ENCODE measurements around the gene KIR2DL1.
"Not testable (repeated sequence)": the region's sequence is repeated elsewhere in the genome, so short reads cannot be mapped to it uniquely, and the experiment has no call there.

KIR2DL1 gene

GRCh38 chr19:54771018-54771960, 1.7 kb downstream of the KIR2DL1 start:
- DNase-seq (ENCODE audit: low read depth, low spot score) = not testable (repeated sequence)

DNA sequence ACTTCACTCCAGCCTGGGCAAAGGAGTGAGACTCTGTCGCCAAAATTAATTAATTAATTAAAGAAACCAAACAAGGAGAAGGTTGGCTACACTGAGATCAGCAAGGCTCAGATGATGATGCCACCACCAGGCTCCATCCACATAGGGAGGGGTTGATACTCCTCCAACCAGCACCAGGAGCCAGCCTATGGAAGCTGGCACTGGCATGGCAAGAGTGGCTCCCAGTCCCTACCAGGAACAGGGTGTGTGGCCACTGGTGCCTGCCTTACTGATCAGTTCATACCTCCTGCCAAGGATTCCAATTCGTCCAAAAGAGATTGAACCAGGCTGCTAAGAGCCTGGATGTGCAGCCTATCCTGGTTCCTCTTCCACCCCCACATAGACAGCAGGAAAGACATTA, 3.1 kb downstream of the KIR2DL1 start:
- not testable (repeated sequence) for DNase-seq (ENCODE audit: low read depth, low spot score)

- not testable (repeated sequence) for DNase-seq (ENCODE audit: low read depth, low spot score)
Observed at GRCh38 chr19:54775095-54775815, 5.7 kb downstream of the KIR2DL1 start.

GRCh38 chr19:54775830-54776229, 6.2 kb downstream of the KIR2DL1 start:
- DNase-seq (ENCODE audit: low read depth, low spot score) = not testable (repeated sequence)

DNA sequence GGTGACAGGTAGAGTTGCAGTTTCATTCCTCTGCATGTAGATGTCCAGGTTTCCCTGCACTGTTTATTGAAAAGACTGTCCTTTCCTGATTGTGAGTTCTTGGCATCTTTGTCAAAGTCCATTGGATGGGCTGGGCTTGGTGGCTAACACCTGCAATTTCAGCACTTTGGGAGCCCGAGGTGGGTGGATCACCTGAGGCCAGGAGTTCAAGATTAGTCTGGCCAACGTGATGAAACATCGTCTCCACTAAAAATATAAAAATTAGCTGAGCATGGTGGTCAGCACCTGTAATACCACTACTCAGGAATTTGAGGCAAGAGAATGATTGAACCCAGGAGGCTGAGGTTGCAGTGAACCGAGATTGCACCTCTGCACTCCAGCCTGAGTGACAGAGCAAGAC, 8.3 kb downstream of the KIR2DL1 start:
- DNase-seq (ENCODE audit: low read depth, low spot score) = not testable (repeated sequence)

DNA sequence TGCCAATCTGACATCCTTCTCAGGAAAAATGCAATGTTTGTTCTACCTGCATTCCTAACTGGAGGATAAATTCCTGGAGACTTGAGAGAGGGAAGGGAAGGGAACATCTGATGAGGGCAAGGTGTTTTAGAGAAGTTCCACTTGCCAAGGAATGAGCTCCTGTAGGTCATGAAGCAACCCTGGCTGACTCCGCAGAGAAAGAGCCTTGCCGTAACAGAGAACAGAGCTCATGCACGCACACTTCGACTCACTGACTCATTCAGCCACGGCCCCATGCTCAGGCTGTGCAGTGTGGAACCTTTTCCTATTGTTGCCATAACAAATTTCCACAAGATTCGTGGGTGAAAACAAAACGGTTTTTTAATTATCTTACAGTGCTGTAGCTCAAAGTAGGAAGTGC, 9.3 kb downstream of the KIR2DL1 start:
- not testable (repeated sequence) for DNase-seq (ENCODE audit: low read depth, low spot score)

GRCh38 chr19:54782916-54783315, 13.3 kb downstream of the KIR2DL1 start:
- DNase-seq (ENCODE audit: low read depth, low spot score) = not testable (repeated sequence)

GRCh38 chr19:54786091-54786723, 16.6 kb downstream of the KIR2DL1 start:
- DNase-seq (ENCODE audit: low read depth, low spot score) = not testable (repeated sequence)

GRCh38 chr19:54788154-54788553, 18.6 kb downstream of the KIR2DL1 start:
- DNase-seq (ENCODE audit: low read depth, low spot score) = not testable (repeated sequence)

GRCh38 chr19:54790711-54791110, 21.1 kb downstream of the KIR2DL1 start:
- no peak for DNase-seq (ENCODE audit: low read depth, low spot score)

GRCh38 chr19:54791476-54791875, 21.9 kb downstream of the KIR2DL1 start:
- DNase-seq (ENCODE audit: low read depth, low spot score) = no peak

DNA sequence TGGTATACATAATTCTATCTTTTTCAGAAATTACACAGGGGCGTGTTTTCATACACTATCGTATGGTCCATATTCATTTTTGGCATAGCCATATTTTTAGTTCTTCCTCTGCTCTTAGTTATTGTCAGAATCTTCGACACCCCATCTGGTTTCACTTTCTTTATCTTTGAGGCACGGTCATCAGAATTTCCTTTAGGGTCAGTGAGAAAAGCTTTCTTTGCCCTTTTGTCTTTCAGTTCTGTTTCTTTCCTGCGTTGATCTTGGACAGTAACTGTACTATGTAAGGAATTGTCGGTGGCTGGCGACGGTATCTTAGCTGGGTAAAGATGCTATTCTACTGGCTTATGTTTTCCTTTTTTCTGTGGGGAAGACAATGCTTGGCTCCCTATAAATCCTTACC, 23.2 kb downstream of the KIR2DL1 start:
- no peak for DNase-seq (ENCODE audit: low read depth, low spot score)

DNA sequence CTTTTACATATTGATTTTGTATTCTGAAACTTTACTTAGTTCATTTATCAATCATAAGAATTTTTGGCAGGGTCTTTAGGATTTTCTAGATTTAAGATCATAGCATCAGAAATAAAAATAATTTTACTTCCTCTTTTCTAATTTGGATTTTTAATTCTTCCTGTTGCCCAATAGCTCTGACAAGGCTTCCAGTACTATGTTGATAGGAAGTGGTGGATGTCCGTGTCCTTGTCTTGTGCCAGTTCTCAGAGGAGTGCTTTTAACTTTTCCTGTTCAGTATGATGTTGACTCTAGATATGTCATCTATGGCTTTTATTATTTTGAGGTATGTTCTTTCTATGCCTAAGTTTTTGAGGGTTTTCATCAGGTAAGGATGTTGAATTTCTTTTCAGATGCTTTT, 26.2 kb downstream of the KIR2DL1 start:
- no peak for DNase-seq (ENCODE audit: low read depth, low spot score)

DNA sequence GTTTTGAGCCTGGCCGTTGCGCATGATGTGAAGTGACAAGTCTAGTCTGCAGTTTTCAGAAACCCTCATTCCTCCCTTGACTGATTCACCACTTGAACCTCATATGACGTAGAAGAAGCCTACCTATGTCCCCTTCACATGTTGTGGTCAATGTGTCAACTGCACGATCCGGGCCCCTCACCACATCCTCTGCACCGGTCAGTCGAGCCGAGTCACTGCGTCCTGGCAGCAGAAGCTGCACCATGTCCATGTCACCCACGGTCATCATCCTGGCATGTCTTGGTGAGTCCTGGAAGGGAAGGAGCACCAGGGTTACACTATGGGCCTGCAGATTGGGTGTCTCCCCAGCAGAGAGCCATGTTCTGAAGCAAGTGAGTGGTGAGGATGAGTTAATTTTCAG, 33.8 kb downstream of the KIR2DL1 start, which contains the start of gene KIR2DL4:
Gene KIR2DL4 (plus strand): TSS at position 201 of the 400 bp plus-strand sequence. CDS start 42 bp downstream, at position 243.
- DNase-seq (ENCODE audit: low read depth, low spot score) = no peak

GRCh38 chr19:54804101-54804500, 34.5 kb downstream of the KIR2DL1 start:
- DNase-seq (ENCODE audit: low read depth, low spot score) = no peak

DNA sequence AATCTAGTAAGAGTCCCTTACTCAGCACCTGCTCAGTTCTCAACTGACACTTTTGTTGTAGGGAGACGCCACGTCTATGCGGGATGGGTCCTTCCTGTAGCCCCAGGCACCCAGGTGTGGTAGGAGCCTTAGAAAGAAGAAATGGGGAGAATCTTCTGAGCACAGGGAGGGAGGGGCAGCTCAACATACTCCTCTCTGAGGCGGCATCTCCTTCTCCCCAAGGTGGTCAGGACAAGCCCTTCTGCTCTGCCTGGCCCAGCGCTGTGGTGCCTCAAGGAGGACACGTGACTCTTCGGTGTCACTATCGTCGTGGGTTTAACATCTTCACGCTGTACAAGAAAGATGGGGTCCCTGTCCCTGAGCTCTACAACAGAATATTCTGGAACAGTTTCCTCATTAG, 35.0 kb downstream of the KIR2DL1 start:
- DNase-seq (ENCODE audit: low read depth, low spot score) = no peak

- no peak for DNase-seq (ENCODE audit: low read depth, low spot score)
Observed at GRCh38 chr19:54805665-54806515, 36.3 kb downstream of the KIR2DL1 start.

DNA sequence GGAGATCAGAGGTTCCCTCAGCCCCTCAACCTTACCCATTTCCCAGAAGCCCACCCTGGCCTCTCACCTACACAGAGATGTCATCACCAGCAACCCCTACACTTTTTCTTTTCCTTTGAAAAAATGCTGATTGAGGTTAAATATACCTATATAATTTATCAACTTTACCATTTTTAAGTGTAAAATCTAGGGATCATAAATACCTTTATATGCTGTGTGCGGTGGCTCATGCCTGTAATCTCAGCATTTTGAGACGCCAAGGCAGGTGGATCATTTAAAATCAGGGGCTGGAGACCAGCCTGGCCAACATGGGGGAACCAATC, 36.9 kb downstream of the KIR2DL1 start:
- no peak for DNase-seq (ENCODE audit: low read depth, low spot score)

DNA sequence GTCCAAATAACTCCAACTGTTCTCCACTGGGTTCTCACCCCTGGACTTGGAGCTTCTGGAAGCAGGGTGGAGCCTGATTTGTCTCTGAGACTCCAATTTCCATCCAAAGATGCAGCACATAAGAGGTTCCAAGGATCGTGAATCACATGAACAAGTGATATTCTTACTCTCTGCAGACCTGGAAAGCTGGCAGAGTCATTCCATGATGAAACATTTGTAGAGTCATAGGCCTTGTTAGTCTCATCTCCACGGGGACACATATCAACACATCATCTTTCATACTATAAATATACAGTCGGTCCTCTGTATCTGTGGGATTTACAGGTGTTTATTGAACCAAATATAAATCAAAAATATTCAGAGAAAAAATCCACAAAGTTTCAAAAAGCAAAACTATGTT, 45.0 kb downstream of the KIR2DL1 start:
- not testable (repeated sequence) for DNase-seq (ENCODE audit: low read depth, low spot score)

DNA sequence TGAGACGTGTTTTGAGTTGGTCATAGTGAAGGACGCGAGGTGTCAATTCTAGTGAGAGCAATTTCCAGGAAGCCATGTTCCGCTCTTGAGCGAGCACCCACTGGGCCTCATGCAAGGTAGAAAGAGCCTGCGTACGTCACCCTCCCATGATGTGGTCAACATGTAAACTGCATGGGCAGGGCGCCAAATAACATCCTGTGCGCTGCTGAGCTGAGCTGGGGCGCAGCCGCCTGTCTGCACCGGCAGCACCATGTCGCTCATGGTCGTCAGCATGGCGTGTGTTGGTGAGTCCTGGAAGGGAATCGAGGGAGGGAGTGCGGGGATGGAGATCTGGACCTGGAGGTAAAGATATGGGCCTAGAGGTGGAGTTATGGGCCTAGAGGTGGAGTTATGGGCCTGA, 46.7 kb downstream of the KIR2DL1 start, which contains the start of gene KIR3DL1:
Gene KIR3DL1 (plus strand): TSS at position 218 of the 400 bp plus-strand sequence.
- DNase-seq (ENCODE audit: low read depth, low spot score) = not testable (repeated sequence)
